CD8-positive, alpha-beta memory T cell (primary cell): ENCODE measurements around the gene NFYB. TPM values are rescaled to one million over a fixed set of nuclear protein-coding genes. Genes with fewer than 3 reads are reported as not detected.

ENCODE experiments used
- CTCF ChIA-PET: fragments of 350-600 bp; sonication (Branson Sonifier 250); formaldehyde crosslinking; loops from one replicate; lab custom pipeline; 2021; ENCODE audit warnings: antibody characterized with exemption; lab: Charles Lee
- POLR2A ChIA-PET: fragments of 350-600 bp; sonication (Branson Sonifier 250); formaldehyde crosslinking; loops from one replicate; lab custom pipeline; 2021; ENCODE audit warnings: antibody characterized with exemption; lab: Charles Lee
- DNase-seq, 5 donors: peaks; one replicate each; pipeline versions ENCODE4 v3.0.0 to v3.0.0-alpha.2; 2020 to 2022; ENCODE audit warnings: mixed read lengths in 1 of 5
- H3K27ac ChIP-seq: one replicate; pipeline ENCODE4 v1.7.0; 2013; ENCODE audit warnings: low read depth, mild to moderate bottlenecking, low read length, moderate library complexity
- H3K27me3 ChIP-seq: 2 replicates; pipeline ENCODE4 v1.7.0; 2013; ENCODE audit warnings: low read length, mild to moderate bottlenecking; ENCODE audit not compliant: insufficient read depth, poor library complexity, severe bottlenecking
- H3K36me3 ChIP-seq: 2 replicates; pipeline ENCODE4 v1.7.0; 2013; ENCODE audit warnings: mild to moderate bottlenecking, low read length, moderate library complexity; ENCODE audit not compliant: insufficient read depth
- H3K4me1 ChIP-seq: 2 replicates; pipeline ENCODE4 v1.7.0; 2013; ENCODE audit warnings: mild to moderate bottlenecking, low read length, moderate library complexity; ENCODE audit not compliant: insufficient read depth
- H3K4me3 ChIP-seq: 2 replicates; pipeline ENCODE4 v1.7.0; 2013; ENCODE audit warnings: mild to moderate bottlenecking, low read length
- H3K9me3 ChIP-seq: 2 replicates; pipeline ENCODE4 v1.7.0; 2013; ENCODE audit warnings: mild to moderate bottlenecking, low read length
- H3K27ac Mint-ChIP-seq, 8 donors: one replicate each; pipeline ENCODE4 v1.8.0; 2020 to 2021; ENCODE audit warnings: mixed read lengths in 8 of 8, mild to moderate bottlenecking in 6 of 8, inconsistent platforms in 3 of 8, moderate library complexity in 3 of 8
- H3K27me3 Mint-ChIP-seq, 2 donors: one replicate each; pipeline ENCODE4 v1.8.0; 2020 to 2021; ENCODE audit warnings: mixed read lengths in 2 of 2, mild to moderate bottlenecking in 1 of 2, moderate library complexity in 1 of 2
- H3K36me3 Mint-ChIP-seq, 3 donors: one replicate each; pipeline ENCODE4 v1.8.0; 2020 to 2021; ENCODE audit warnings: mixed read lengths in 3 of 3, inconsistent platforms in 1 of 3, mild to moderate bottlenecking in 1 of 3
- H3K4me1 Mint-ChIP-seq, 3 donors: one replicate each; pipeline ENCODE4 v1.8.0; 2020 to 2021; ENCODE audit warnings: mixed read lengths in 3 of 3, inconsistent platforms in 1 of 3, mild to moderate bottlenecking in 1 of 3
- H3K4me3 Mint-ChIP-seq, 7 donors: one replicate each; pipeline ENCODE4 v1.8.0; 2020 to 2021; ENCODE audit warnings: mixed read lengths in 7 of 7, mild to moderate bottlenecking in 6 of 7, moderate library complexity in 4 of 7, inconsistent platforms in 2 of 7
- H3K9me3 Mint-ChIP-seq, 5 donors: one replicate each; pipeline ENCODE4 v1.8.0; 2020 to 2022; ENCODE audit warnings: mixed read lengths in 5 of 5, mild to moderate bottlenecking in 3 of 5, moderate library complexity in 2 of 5, inconsistent platforms in 1 of 5
- polyA plus RNA-seq: library from polyadenylated mRNA; unstranded; fragments of 300-500 nt; fragmentation: Illumina TruSeq; gene quantifications from one replicate; pipeline ENCODE4 v1.2.3, GENCODE V29; 2021
- total RNA-seq, 2 experiments: library from RNA; stranded (reverse); gene quantifications; one replicate each; pipeline ENCODE4 v1.2.3, GENCODE V29; 2021

The NFYB gene
- total and polyA plus RNA-seq, 3 experiments from 2014 or later = 25.5 to 41.1 (median 27.5) TPM

GRCh38 chr12:104154286-104154685 is 16.3 kb upstream of the NFYB start:
- POLR2A ChIA-PET = no interaction called here
- Histone ChIP-seq H3K36me3 (no peaks in the 10 kb centered on the region), H3K27ac (no peak overlapping the region), H3K27me3 (no peaks in the 10 kb centered on the region), H3K4me1 (peaks cover 12% of the 10 kb centered on the region), H3K9me3 (no peaks in the 10 kb centered on the region), H3K4me3 (no peak overlapping the region)
- no peaks in the 10 kb centered on the region for H3K36me3 Mint-ChIP-seq
- no peaks in the 10 kb centered on the region for H3K9me3 Mint-ChIP-seq
- H3K27ac Mint-ChIP-seq = peak overlapping the region; percentile 0 to 87 (median 60)
- H3K4me1 Mint-ChIP-seq = peaks cover 8 to 12% (median 10%) of the 10 kb centered on the region in 3 donors
- H3K27me3 Mint-ChIP-seq = peaks cover 3 to 6% of the 10 kb centered on the region in 2 donors
- DNase-seq = no peak
- peak overlapping the region in 6 of 7 donors; percentile 1 to 62 (median 28) for H3K4me3 Mint-ChIP-seq
- CTCF ChIA-PET = no interaction called here

- no peak overlapping the region for H3K4me3 Mint-ChIP-seq
- POLR2A ChIA-PET = no interaction called here
- peaks cover 8 to 12% (median 10%) of the 10 kb centered on the region in 3 donors for H3K4me1 Mint-ChIP-seq
- Histone ChIP-seq H3K27ac (no peak overlapping the region), H3K27me3 (no peaks in the 10 kb centered on the region), H3K4me3 (no peak overlapping the region), H3K9me3 (no peaks in the 10 kb centered on the region), H3K36me3 (no peaks in the 10 kb centered on the region), H3K4me1 (peaks cover 12% of the 10 kb centered on the region)
- H3K27me3 Mint-ChIP-seq = peaks cover 3 to 12% of the 10 kb centered on the region in 2 donors
- H3K9me3 Mint-ChIP-seq = no peaks in the 10 kb centered on the region
- no peak for DNase-seq
- H3K27ac Mint-ChIP-seq = peak overlapping the region in 1 of 8 donors; percentile 7
- CTCF ChIA-PET = no interaction called here
- H3K36me3 Mint-ChIP-seq = no peaks in the 10 kb centered on the region
Measured at GRCh38 chr12:104152685-104153241, 14.8 kb upstream of the NFYB start.

- H3K9me3 Mint-ChIP-seq = no peaks in the 10 kb centered on the region
- H3K4me1 ChIP-seq = peaks cover 12% of the 10 kb centered on the region
- no peaks in the 10 kb centered on the region for H3K36me3 Mint-ChIP-seq
Measured at GRCh38 chr12:104150416-104150815, 12.4 kb upstream of the NFYB start.

GRCh38 chr12:104147346-104147745 is 9.3 kb upstream of the NFYB start:
- H3K27me3 ChIP-seq = no peaks in the 10 kb centered on the region
- H3K9me3 ChIP-seq = no peaks in the 10 kb centered on the region
- Mint-ChIP-seq H3K27me3 (peaks cover 2 to 23% of the 10 kb centered on the region in 2 donors), H3K9me3 (peaks cover 0 to 2% (median 0%) of the 10 kb centered on the region in 5 donors), H3K36me3 (no peaks in the 10 kb centered on the region), H3K4me1 (no peaks in the 10 kb centered on the region), H3K4me3 (no peak overlapping the region), H3K27ac (no peak overlapping the region)
- CTCF ChIA-PET = no interaction called here
- DNase-seq = no peak
- no peak overlapping the region for H3K4me3 ChIP-seq
- H3K4me1 ChIP-seq = no peaks in the 10 kb centered on the region
- no peaks in the 10 kb centered on the region for H3K36me3 ChIP-seq
- no peak overlapping the region for H3K27ac ChIP-seq
- POLR2A ChIA-PET = no interaction called here

More at GRCh38 chr12:104150416-104150815, 12.4 kb upstream of the NFYB start:
- Histone ChIP-seq H3K36me3 (no peaks in the 10 kb centered on the region), H3K27ac (no peak overlapping the region), H3K27me3 (no peaks in the 10 kb centered on the region), H3K9me3 (no peaks in the 10 kb centered on the region), H3K4me3 (no peak overlapping the region)
- peaks cover 3 to 19% of the 10 kb centered on the region in 2 donors for H3K27me3 Mint-ChIP-seq
- no peak overlapping the region for H3K27ac Mint-ChIP-seq
- no peak for DNase-seq
- peaks cover 8 to 12% (median 10%) of the 10 kb centered on the region in 3 donors for H3K4me1 Mint-ChIP-seq
- ChIA-PET POLR2A (no interaction called here), CTCF (no interaction called here)
- H3K4me3 Mint-ChIP-seq = no peak overlapping the region

- POLR2A ChIA-PET = no interaction called here
- CTCF ChIA-PET = interaction anchor here (0.9 kb wide), 1 partner anchor 56 kb away, joined by 3 read pairs; no protein-coding TSS in a partner anchor
Measured at GRCh38 chr12:104143918-104144317, 5.9 kb upstream of the NFYB start.

GRCh38 chr12:104143002-104143401 is 5.0 kb upstream of the NFYB start:
- Mint-ChIP-seq H3K36me3 (no peaks in the 10 kb centered on the region), H3K4me3 (no peak overlapping the region), H3K27ac (no peak overlapping the region), H3K4me1 (peaks cover 0 to 6% (median 0%) of the 10 kb centered on the region in 3 donors), H3K9me3 (peaks cover 0 to 2% (median 0%) of the 10 kb centered on the region in 5 donors), H3K27me3 (peaks cover 2 to 11% of the 10 kb centered on the region in 2 donors)
- H3K4me3 ChIP-seq = no peak overlapping the region
- no peaks in the 10 kb centered on the region for H3K27me3 ChIP-seq
- DNase-seq = no peak
- ChIA-PET CTCF (no interaction called here), POLR2A (no interaction called here)
- H3K4me1 ChIP-seq = no peaks in the 10 kb centered on the region
- H3K36me3 ChIP-seq = no peaks in the 10 kb centered on the region
- H3K9me3 ChIP-seq = no peaks in the 10 kb centered on the region
- no peak overlapping the region for H3K27ac ChIP-seq

More at GRCh38 chr12:104143918-104144317, 5.9 kb upstream of the NFYB start:
- H3K36me3 ChIP-seq = no peaks in the 10 kb centered on the region
- Mint-ChIP-seq H3K4me3 (no peak overlapping the region), H3K9me3 (peaks cover 0 to 2% (median 0%) of the 10 kb centered on the region in 5 donors), H3K27me3 (peaks cover 2 to 13% of the 10 kb centered on the region in 2 donors), H3K4me1 (peaks cover 0 to 2% (median 0%) of the 10 kb centered on the region in 3 donors), H3K36me3 (no peaks in the 10 kb centered on the region), H3K27ac (no peak overlapping the region)
- H3K27me3 ChIP-seq = no peaks in the 10 kb centered on the region
- no peaks in the 10 kb centered on the region for H3K4me1 ChIP-seq
- no peak overlapping the region for H3K27ac ChIP-seq
- no peak for DNase-seq
- no peaks in the 10 kb centered on the region for H3K9me3 ChIP-seq
- H3K4me3 ChIP-seq = no peak overlapping the region

- Histone ChIP-seq H3K27me3 (no peaks in the 10 kb centered on the region), H3K9me3 (no peaks in the 10 kb centered on the region), H3K4me1 (no peaks in the 10 kb centered on the region), H3K36me3 (no peaks in the 10 kb centered on the region), H3K27ac (no peak overlapping the region), H3K4me3 (no peak overlapping the region)
- Mint-ChIP-seq H3K4me3 (peak overlapping the region in 1 of 7 donors; percentile 42), H3K9me3 (peaks cover 0 to 2% (median 0%) of the 10 kb centered on the region in 5 donors), H3K27ac (no peak overlapping the region), H3K4me1 (peaks cover 0 to 6% (median 0%) of the 10 kb centered on the region in 3 donors), H3K36me3 (no peaks in the 10 kb centered on the region), H3K27me3 (peaks cover 2 to 11% of the 10 kb centered on the region in 2 donors)
- no peak for DNase-seq
- CTCF ChIA-PET = no interaction called here
- POLR2A ChIA-PET = no interaction called here
Measured at GRCh38 chr12:104142543-104142942, 4.5 kb upstream of the NFYB start.

- peak overlapping the region; percentile 13 for H3K27ac ChIP-seq
- H3K9me3 ChIP-seq = no peaks in the 10 kb centered on the region
- H3K9me3 Mint-ChIP-seq = no peaks in the 10 kb centered on the region
- H3K4me3 Mint-ChIP-seq = peak overlapping the region; percentile 52 to 80 (median 65)
- no peaks in the 10 kb centered on the region for H3K27me3 ChIP-seq
- POLR2A ChIA-PET = interaction anchor here (0.5 to 2.6 kb wide), 7 partner anchors 148 to 1193 kb away, joined by 3 to 23 read pairs (median 4); partner anchors contain the start of genes HSP90B1 and TDG
- CTCF ChIA-PET = interaction anchor here (0.5 to 1.0 kb wide), 2 partner anchors 71 to 149 kb away, joined by 3 to 4 read pairs; no protein-coding TSS in a partner anchor
- H3K4me3 ChIP-seq = no peak overlapping the region
- DNase-seq = peak in 1 of 5 donors; percentile 3
- H3K36me3 ChIP-seq = no peaks in the 10 kb centered on the region
- peaks cover 0 to 2% of the 10 kb centered on the region in 2 donors for H3K27me3 Mint-ChIP-seq
- peaks cover 24% of the 10 kb centered on the region for H3K4me1 ChIP-seq
- H3K27ac Mint-ChIP-seq = peak overlapping the region in 2 of 8 donors; percentile 7 to 25
- peaks cover 0 to 3% (median 0%) of the 10 kb centered on the region in 3 donors for H3K36me3 Mint-ChIP-seq
- peaks cover 6 to 18% (median 15%) of the 10 kb centered on the region in 3 donors for H3K4me1 Mint-ChIP-seq
Measured at GRCh38 chr12:104138797-104139152, 765 bp upstream of the NFYB start.
